ENCODE measurements around the gene TIMM17A. TPM values are rescaled to one million over a fixed set of nuclear protein-coding genes. Genes with fewer than 3 reads are reported as not detected.

Gene TIMM17A
- total and polyA plus RNA-seq, 2 of the 4 experiments (the other 2 are of a cell fraction), result 80.4 to 87.3 TPM

DNA sequence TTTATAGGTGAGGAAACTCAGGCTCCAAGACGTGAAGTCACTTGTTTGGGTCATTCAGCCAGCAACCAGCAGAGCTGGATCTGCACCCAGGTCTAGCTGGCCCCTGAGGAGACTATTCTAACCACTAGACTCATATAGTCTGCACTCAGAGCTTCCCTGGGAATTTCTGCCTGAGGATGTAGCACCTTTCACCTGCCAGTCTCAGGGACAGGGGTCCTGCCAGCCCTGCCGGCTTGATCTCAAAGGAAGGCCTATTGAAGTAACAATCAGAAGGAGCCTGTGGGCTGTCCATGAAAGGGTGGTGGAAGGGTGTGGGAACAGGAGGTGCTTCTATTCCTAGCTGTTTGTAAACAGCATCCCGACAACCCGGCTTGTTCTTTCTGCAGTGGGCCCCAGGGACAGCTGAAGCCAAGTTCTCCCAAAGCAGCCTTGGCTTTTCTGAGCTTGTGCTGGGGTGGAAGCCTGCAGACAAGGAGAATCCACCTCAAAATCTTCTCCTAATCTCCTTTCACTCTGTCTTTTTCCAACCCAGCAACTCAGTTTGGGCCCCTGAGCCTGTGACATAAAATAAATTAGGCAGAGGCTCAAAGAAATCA, 16.8 kb upstream of the TIMM17A start (continued):
- no peak for TF ChIP-seq RAD21 (IDR thresholded peaks at IDR 0.05; ENCODE audit: low read length)

- no peak overlapping the region for H3K4me3 ChIP-seq (ENCODE audit: insufficient read depth, low read depth, low read length)
- no CpG with 5 or more reads among the region's 4 CpGs for WGBS, 2 experiments (ENCODE audit: extremely low coverage in 2 of 2, insufficient read length in 1 of 2)
- no peaks in the 10 kb centered on the region; the same call in 1 of the 2 replicates for H3K9me3 ChIP-seq (ENCODE audit: control insufficient read depth, insufficient read depth, low read length)
- H3K9me1 ChIP-seq (ENCODE audit: insufficient read depth, low read length), result peaks cover 34% of the 10 kb centered on the region
- peak overlapping the region; percentile 14 for H3K4me2 ChIP-seq (ENCODE audit: low read depth, low read length)
- H2AK5ac ChIP-seq (ENCODE audit: low read depth, low read length), result peak overlapping the region; percentile 60
- peak overlapping the region; percentile 98 for H2BK120ac ChIP-seq (ENCODE audit: low read depth, low read length)
- H3K18ac ChIP-seq (ENCODE audit: low read depth, low read length), result peak overlapping the region; percentile 51; the same call in 1 of the 2 replicates
- no peak overlapping the region for H2AFZ ChIP-seq (replicated peaks; ENCODE audit: low read length, poor library complexity)
- H2BK15ac ChIP-seq (ENCODE audit: low read depth, low read length), result peak overlapping the region; percentile 97; the same call in 1 of the 3 replicates
- dilution Hi-C loops (cut with HindIII; ENCODE audit: low sequenced_read_pairs, unreplicated experiment), result no loop called here
- DNase-seq (no peak), ATAC-seq (ENCODE audit: low read depth) (no peak)
- H4K91ac ChIP-seq (ENCODE audit: insufficient read depth, low read depth, low read length), result peak overlapping the region; percentile 88
- H2BK5ac ChIP-seq (ENCODE audit: low read depth, low read length, poor library complexity, severe bottlenecking), result peak overlapping the region; percentile 94
- peaks cover 32 to 74% of the 10 kb centered on the region in 2 experiments for H3K79me1 ChIP-seq (ENCODE audit: low read depth in 1 of 2, low read length in 2 of 2)
- H3K9ac ChIP-seq (ENCODE audit: low read depth, low read length), result peak overlapping the region; percentile 42
- no peak overlapping the region for H2AK9ac ChIP-seq (replicated peaks; ENCODE audit: low read depth, low read length, poor library complexity)
- POLR2A ChIA-PET (ENCODE audit: unreplicated experiment), result no interaction called here
- CTCF ChIA-PET, result interaction anchor here (2.3 kb wide), 1 partner anchor 43 kb away, joined by 5 read pairs; no protein-coding TSS in a partner anchor
- peak overlapping the region; percentile 98; the same call in 1 of the 2 replicates for H3K4ac ChIP-seq (ENCODE audit: low read depth, low read length)
- in situ Hi-C loops (cut with MboI; ENCODE audit: low sequenced_read_pairs), result no loop called here
- H3K56ac ChIP-seq (ENCODE audit: extremely low read depth, insufficient read depth, low read length), result no peak overlapping the region; the same call in 1 of the 2 replicates
- H3K27ac ChIP-seq (ENCODE audit: insufficient read depth, low read length), result peak overlapping the region; percentile 76; the same call in 1 of the 2 replicates
- peak overlapping the region; percentile 71 for H4K5ac ChIP-seq (ENCODE audit: low read depth, low read length)
- intact Hi-C loops (cut with micrococcal nuclease), result no loop called here
- peak overlapping the region in 1 of 2 experiments; percentile 91; a peak in 3 of 4 replicates for H4K8ac ChIP-seq (ENCODE audit: low read depth in 2 of 2, low read length in 2 of 2)
- peaks cover 5% of the 10 kb centered on the region; the same call in 1 of the 2 replicates for H3K36me3 ChIP-seq (ENCODE audit: control insufficient read depth, insufficient read depth, low read length)
- H3K23ac ChIP-seq (ENCODE audit: low read depth, low read length), result peak overlapping the region; percentile 96; the same call in 1 of the 2 replicates
- H3K14ac ChIP-seq (replicated peaks; ENCODE audit: low read depth, low read length), result peak overlapping the region; percentile 11
- peaks cover 40% of the 10 kb centered on the region for H3K4me1 ChIP-seq (ENCODE audit: control insufficient read depth, insufficient read depth, low read length)
- H4K20me1 ChIP-seq (ENCODE audit: insufficient read depth, low read length), result peaks cover 13% of the 10 kb centered on the region
- no TSS peak for BruUV-seq (replicated peaks)
- H3K27me3 ChIP-seq (ENCODE audit: control insufficient read depth, insufficient read depth, low read length), result no peaks in the 10 kb centered on the region
- H2BK20ac ChIP-seq (ENCODE audit: low read depth, low read length), result peak overlapping the region; percentile 70
- TF ChIP-seq CTCF (conservative IDR thresholded peaks at IDR 0.05; ENCODE audit: low read depth, low read length), result no peak
- TF ChIP-seq CHD1 (IDR thresholded peaks at IDR 0.05; ENCODE audit: low read depth, low read length), result no peak
- TF ChIP-seq RAD21 (IDR thresholded peaks at IDR 0.05; ENCODE audit: low read length), result no peak
- TF ChIP-seq CEBPB (IDR thresholded peaks at IDR 0.05; ENCODE audit: low read depth, low read length), result no peak
- no peak for TF ChIP-seq NFE2L2 (IDR thresholded peaks at IDR 0.05; ENCODE audit: low read depth, low read length)
- TF ChIP-seq, protein P1, sequence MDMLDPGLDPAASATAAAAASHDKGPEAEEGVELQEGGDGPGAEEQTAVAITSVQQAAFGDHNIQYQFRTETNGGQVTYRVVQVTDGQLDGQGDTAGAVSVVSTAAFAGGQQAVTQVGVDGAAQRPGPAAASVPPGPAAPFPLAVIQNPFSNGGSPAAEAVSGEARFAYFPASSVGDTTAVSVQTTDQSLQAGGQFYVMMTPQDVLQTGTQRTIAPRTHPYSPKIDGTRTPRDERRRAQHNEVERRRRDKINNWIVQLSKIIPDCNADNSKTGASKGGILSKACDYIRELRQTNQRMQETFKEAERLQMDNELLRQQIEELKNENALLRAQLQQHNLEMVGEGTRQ (IDR thresholded peaks at IDR 0.05; ENCODE audit: low read depth, low read length), result no peak
- no peak for TF ChIP-seq ELK1 (IDR thresholded peaks at IDR 0.05; ENCODE audit: borderline replicate concordance, low read depth, low read length)
- TF ChIP-seq BHLHE40 (IDR thresholded peaks at IDR 0.05; ENCODE audit: low read depth, low read length), result no peak
- no peak for TF ChIP-seq MXI1 (IDR thresholded peaks at IDR 0.05; ENCODE audit: borderline replicate concordance, low read depth, low read length)
- TF ChIP-seq MAZ (IDR thresholded peaks at IDR 0.05; ENCODE audit: borderline replicate concordance, low read depth, low read length), result no peak
- no peak for TF ChIP-seq SMC3 (IDR thresholded peaks at IDR 0.05; ENCODE audit: low read depth, low read length)
- TF ChIP-seq RFX5 (IDR thresholded peaks at IDR 0.05; ENCODE audit: low read depth, low read length), result no peak
Measured at GRCh38 chr1:201939148-201939547, 16.2 kb upstream of the TIMM17A start.

Measured in IMR-90 (cell line).